Transverse colon (tissue), 4 donors: Measurements from ENCODE around the gene MRPL53.

ENCODE experiments used
- CTCF ChIP-seq, 5 experiments: fragments of 200-600 bp in 3 of 5; fragments of 450-650 bp in 2 of 5; sonication (generic) in 3 of 5; IDR thresholded peaks; 1 replicate in 2 of 5; 2 replicates in 3 of 5; pipeline ENCODE4 v1.5.1; 2016 to 2017; ENCODE audit warnings: antibody characterized with exemption in 5 of 5, inconsistent platforms in 3 of 5, mild to moderate bottlenecking in 2 of 5, moderate library complexity in 1 of 5
- POLR2A ChIP-seq: fragments of 450-650 bp; IDR thresholded peaks from one replicate; pipeline ENCODE4 v1.6.1; 2016; ENCODE audit warnings: antibody characterized with exemption, mild to moderate bottlenecking, moderate library complexity
- POLR2AphosphoS5 ChIP-seq, 3 donors: sonication (generic); formaldehyde crosslinking; IDR thresholded peaks; one replicate each; pipeline ENCODE4 v1.6.1; 2016; ENCODE audit warnings: antibody characterized with exemption in 3 of 3

GRCh38 chr2:74504591-74504990 is 32.1 kb upstream of the MRPL53 start:
- TF ChIP-seq CTCF (IDR thresholded peaks at IDR 0.05) (no peak), POLR2AphosphoS5 (IDR thresholded peaks at IDR 0.05) (no peak), POLR2A (no peak)
